HAP-1 (cell line): ENCODE data around the gene GTPBP6.

ENCODE experiments used
- DNase-seq, 2 experiments: peaks; one replicate each; pipeline ENCODE4 v3.0.0-alpha.2; 2016 to 2020; ENCODE audit warnings: low spot score in 2 of 2
- H3K27me3 ChIP-seq: fragments of 250-450 bp; sonication (Bioruptor Pico); 2 replicates; pipeline ENCODE4 v1.5.1; 2020; ENCODE audit warnings: low read depth, mild to moderate bottlenecking, moderate library complexity
- H3K36me3 ChIP-seq: fragments of 250-450 bp; sonication (Bioruptor Pico); replicated peaks from 2 replicates; pipeline ENCODE4 v1.5.1; 2020; ENCODE audit warnings: mild to moderate bottlenecking
- H3K4me1 ChIP-seq: fragments of 250-450 bp; sonication (Bioruptor Pico); 2 replicates; pipeline ENCODE4 v1.5.1; 2020; ENCODE audit warnings: mild to moderate bottlenecking
- H3K4me3 ChIP-seq: fragments of 250-450 bp; sonication (Bioruptor Pico); 2 replicates; pipeline ENCODE4 v1.5.1; 2020; ENCODE audit warnings: mild to moderate bottlenecking, moderate library complexity
- H3K9me3 ChIP-seq: fragments of 250-450 bp; sonication (Bioruptor Pico); 2 replicates; pipeline ENCODE4 v1.5.1; 2020; ENCODE audit warnings: mild to moderate bottlenecking, moderate library complexity
- in situ Hi-C: fragments of 300-500 bp; cut with MboI; formaldehyde crosslinking; loops from 3 replicates; pipeline ENCODE4 v1.14.3; 2020; ENCODE audit warnings: low sequenced_read_pairs, inconsistent platforms, mixed read lengths

The GTPBP6 gene, protein sequence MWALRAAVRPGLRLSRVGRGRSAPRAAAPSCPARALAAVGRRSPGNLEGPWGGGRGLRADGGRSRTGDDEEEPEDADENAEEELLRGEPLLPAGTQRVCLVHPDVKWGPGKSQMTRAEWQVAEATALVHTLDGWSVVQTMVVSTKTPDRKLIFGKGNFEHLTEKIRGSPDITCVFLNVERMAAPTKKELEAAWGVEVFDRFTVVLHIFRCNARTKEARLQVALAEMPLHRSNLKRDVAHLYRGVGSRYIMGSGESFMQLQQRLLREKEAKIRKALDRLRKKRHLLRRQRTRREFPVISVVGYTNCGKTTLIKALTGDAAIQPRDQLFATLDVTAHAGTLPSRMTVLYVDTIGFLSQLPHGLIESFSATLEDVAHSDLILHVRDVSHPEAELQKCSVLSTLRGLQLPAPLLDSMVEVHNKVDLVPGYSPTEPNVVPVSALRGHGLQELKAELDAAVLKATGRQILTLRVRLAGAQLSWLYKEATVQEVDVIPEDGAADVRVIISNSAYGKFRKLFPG

GRCh38 chrX:318739-319578, at the start of gene GTPBP6:
Gene GTPBP6 (minus strand): TSS chrX:318796. CDS start chrX:318787, 9 bp downstream.
- H3K9me3 ChIP-seq: no peaks in the 10 kb centered on the region
- in situ Hi-C loops: loop anchor here (5.0 kb wide), 1 partner anchor 42 kb away; no protein-coding TSS in a partner anchor
- H3K27me3 ChIP-seq: no peaks in the 10 kb centered on the region
- peak within 1 kb of the TSS; percentile 94 for H3K4me3 ChIP-seq
- H3K4me1 ChIP-seq: no peaks in the 10 kb centered on the region
- peaks cover 10% of the 10 kb centered on the region for H3K36me3 ChIP-seq
- DNase-seq: peak; percentile 98 to 99

DNA sequence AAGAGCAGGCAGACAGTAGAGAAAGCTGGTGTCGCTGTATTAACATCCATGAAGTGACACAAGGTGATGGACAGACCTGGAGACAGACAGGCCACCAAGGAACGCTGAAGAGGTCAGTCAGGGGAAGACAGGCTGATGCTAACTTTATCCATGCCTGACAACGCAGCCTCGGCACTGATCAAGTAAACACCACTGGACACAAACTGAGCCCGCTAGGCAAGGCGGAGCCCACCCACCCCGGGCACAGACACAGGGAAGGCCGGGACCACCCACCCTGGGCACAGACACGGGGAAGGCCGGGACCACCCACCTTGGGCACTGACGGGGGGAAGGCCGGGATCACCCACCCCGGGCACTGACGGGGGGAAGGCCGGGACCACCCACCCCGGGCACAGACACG, 49.3 kb upstream of the GTPBP6 start:
- no peaks in the 10 kb centered on the region; the same call in 1 of the 2 replicates for H3K9me3 ChIP-seq
- no peak overlapping the region for H3K4me3 ChIP-seq
- H3K27me3 ChIP-seq: no peaks in the 10 kb centered on the region
- no peak for DNase-seq
- H3K4me1 ChIP-seq: no peaks in the 10 kb centered on the region
- in situ Hi-C loops: no loop called here
- H3K36me3 ChIP-seq: no peaks in the 10 kb centered on the region

DNA sequence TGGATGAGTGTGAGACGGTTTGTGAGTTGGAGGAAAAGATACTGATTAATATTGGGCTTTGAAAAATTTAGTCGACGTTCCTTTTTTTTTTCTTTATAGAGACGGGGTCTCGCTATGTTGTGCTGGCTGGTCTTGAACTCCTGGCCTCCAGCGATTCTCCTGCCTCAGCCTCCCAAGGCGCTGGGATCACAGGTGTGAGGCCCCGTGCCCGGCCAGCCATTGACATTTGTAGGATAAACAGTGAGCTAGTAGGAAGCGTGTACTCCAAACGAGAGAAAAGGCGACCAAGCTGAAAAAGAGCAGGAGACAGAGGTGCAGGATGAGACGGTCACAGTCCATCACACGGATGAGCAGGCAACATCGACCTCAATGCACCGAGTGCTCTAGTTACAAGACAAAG, 48.8 kb upstream of the GTPBP6 start:
- in situ Hi-C loops: no loop called here
- no peak for DNase-seq
- H3K4me1 ChIP-seq: no peaks in the 10 kb centered on the region
- no peak overlapping the region for H3K4me3 ChIP-seq
- no peaks in the 10 kb centered on the region for H3K27me3 ChIP-seq
- no peaks in the 10 kb centered on the region; the same call in 1 of the 2 replicates for H3K9me3 ChIP-seq
- H3K36me3 ChIP-seq: no peaks in the 10 kb centered on the region

- H3K4me3 ChIP-seq: no peak overlapping the region
- H3K27me3 ChIP-seq: no peaks in the 10 kb centered on the region
- peaks cover 20% of the 10 kb centered on the region for H3K36me3 ChIP-seq
- no peaks in the 10 kb centered on the region for H3K4me1 ChIP-seq
- in situ Hi-C loops: no loop called here
- DNase-seq: no peak
- peaks cover 10% of the 10 kb centered on the region for H3K9me3 ChIP-seq
Measured at GRCh38 chrX:363621-364375, 45.2 kb upstream of the GTPBP6 start.

GRCh38 chrX:362937-363620, 44.5 kb upstream of the GTPBP6 start:
- Histone ChIP-seq H3K9me3 (peaks cover 10% of the 10 kb centered on the region), H3K4me3 (no peak overlapping the region), H3K36me3 (peaks cover 22% of the 10 kb centered on the region), H3K27me3 (no peaks in the 10 kb centered on the region), H3K4me1 (no peaks in the 10 kb centered on the region)
- in situ Hi-C loops: no loop called here
- no peak for DNase-seq

DNA sequence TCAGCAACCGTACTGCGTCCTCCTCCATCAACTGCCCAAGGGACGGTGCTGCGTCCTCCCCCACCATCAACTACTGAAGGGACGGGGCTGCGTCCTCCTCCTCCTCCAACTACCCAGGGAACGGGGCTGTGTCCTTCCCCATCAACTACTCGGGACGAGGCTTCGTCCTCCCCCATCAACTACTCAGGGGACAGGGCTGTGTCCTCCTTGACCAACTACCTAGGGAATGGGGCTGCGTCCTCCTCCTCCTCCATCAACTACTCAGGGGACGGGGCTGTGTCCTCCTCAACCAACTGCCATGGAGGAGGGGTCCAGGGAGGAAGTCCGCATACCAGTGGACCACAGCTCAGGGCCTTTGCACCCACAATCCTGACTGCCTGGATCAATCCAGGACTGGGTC, 43.8 kb upstream of the GTPBP6 start:
- Histone ChIP-seq H3K36me3 (peaks cover 28% of the 10 kb centered on the region), H3K4me3 (no peak overlapping the region), H3K27me3 (no peaks in the 10 kb centered on the region), H3K4me1 (no peaks in the 10 kb centered on the region), H3K9me3 (peaks cover 10% of the 10 kb centered on the region)
- in situ Hi-C loops: no loop called here
- DNase-seq: no peak

DNA sequence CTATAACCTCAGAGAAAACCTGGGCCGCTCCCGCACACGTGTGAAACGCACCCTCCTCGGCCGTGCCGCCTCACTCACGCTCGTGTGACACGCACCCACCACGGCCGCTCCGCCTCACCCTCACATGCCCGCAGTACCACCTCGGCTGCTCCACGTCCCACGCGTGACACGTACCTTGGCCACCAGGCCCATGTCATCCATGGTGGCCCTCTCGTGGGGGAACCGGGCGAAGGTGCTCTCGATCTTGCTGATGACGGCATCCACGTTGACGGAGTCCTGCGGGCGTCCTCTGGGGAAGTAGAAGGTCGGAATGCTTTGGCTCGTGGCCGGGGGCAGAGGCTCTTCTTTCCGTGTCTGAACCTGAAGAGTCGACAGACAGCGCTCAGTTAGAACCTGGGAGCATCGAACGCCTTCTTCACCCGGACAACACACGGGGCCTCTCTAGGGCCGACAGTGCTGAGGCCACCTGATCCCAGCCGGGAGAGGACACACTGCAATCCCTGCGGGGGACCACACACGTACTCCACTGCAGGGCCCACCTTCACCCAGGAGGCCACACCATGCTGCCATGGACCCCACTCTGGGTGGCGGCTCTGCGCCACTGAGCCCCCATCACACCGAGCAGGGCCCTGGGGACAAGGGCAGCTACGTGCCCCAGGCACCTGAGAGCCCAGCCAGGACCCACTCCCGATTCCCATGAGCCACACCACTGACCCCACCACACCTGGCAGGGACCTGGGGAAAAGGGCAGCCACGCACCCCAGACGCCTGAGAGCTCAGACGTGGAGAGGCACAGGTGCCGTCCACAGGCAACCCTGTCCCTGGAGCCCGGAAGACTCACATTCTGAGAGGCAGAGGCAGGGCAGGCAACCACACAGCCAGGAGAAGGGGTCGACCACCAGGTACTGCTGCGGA, 42.9 kb upstream of the GTPBP6 start:
- H3K4me1 ChIP-seq: no peaks in the 10 kb centered on the region
- peaks cover 10% of the 10 kb centered on the region for H3K9me3 ChIP-seq
- in situ Hi-C loops: no loop called here
- peaks cover 30% of the 10 kb centered on the region for H3K36me3 ChIP-seq
- H3K27me3 ChIP-seq: no peaks in the 10 kb centered on the region
- DNase-seq: no peak
- H3K4me3 ChIP-seq: no peak overlapping the region

DNA sequence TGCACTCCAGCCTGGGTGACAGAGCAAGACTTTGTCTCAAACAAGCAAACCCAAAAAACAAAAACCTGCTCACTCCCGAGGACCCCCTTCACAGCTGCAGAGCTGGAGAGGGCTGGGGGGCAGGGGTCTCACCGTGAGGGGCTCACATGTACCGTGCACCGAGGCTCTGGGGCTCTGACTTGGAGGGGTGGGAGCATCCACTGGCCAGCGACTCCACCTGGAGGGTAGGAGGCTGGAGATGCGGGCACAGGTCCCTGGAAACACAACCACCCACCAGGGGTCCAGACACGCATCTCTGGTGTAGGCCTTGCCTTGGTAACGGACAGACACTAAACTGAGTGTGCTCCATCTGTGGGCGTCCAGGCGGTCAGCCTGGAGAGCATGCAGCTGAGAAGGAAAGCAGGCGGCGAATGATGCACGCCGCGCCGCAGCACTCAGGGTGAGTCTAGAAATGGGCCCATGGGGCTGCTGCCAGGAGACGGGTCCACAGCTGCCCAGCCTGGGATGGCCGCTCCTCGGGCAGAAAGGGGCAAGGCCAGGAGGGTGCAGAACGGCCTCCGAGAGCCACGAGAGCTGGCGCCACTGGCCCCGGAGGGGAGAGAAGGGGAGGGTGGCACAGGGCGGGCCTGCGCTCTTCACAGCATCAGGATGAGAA, 42.0 kb upstream of the GTPBP6 start:
- H3K9me3 ChIP-seq: peaks cover 10% of the 10 kb centered on the region
- no peaks in the 10 kb centered on the region for H3K4me1 ChIP-seq
- in situ Hi-C loops: no loop called here
- peaks cover 30% of the 10 kb centered on the region for H3K36me3 ChIP-seq
- no peak for DNase-seq
- H3K4me3 ChIP-seq: no peak overlapping the region
- no peaks in the 10 kb centered on the region for H3K27me3 ChIP-seq

DNA sequence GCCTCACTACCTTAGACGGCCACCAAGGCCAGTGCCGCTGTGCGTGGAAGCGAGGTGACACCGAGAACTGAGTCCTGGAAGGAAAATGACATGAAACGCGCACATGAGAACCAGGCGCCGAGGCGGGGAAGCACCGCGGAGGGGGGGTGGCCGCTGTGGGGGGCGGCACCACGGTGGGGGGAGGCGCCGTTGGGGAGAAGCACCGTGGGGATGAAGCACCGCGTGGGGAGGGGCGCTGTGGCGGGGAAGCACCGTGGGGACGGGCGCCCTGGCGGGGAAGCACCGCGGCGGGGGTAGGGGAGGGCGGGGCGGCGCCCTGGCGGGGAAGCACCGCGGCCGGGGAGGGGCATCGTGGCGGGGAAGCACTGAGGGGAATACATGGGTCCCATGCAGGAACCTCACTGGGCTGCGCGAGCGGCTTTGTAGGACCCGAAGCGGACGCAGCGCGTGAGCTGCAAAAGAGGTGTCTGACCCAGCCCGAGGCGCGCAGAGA, 40.1 kb upstream of the GTPBP6 start:
- Histone ChIP-seq H3K36me3 (peaks cover 30% of the 10 kb centered on the region), H3K27me3 (no peaks in the 10 kb centered on the region), H3K4me3 (no peak overlapping the region), H3K4me1 (no peaks in the 10 kb centered on the region), H3K9me3 (peaks cover 10% of the 10 kb centered on the region)
- in situ Hi-C loops: no loop called here
- DNase-seq: no peak

GRCh38 chrX:357693-358471, 39.3 kb upstream of the GTPBP6 start:
- Histone ChIP-seq H3K9me3 (peaks cover 10% of the 10 kb centered on the region), H3K4me1 (no peaks in the 10 kb centered on the region), H3K4me3 (no peak overlapping the region), H3K36me3 (peaks cover 30% of the 10 kb centered on the region), H3K27me3 (no peaks in the 10 kb centered on the region)
- DNase-seq: no peak
- in situ Hi-C loops: no loop called here

DNA sequence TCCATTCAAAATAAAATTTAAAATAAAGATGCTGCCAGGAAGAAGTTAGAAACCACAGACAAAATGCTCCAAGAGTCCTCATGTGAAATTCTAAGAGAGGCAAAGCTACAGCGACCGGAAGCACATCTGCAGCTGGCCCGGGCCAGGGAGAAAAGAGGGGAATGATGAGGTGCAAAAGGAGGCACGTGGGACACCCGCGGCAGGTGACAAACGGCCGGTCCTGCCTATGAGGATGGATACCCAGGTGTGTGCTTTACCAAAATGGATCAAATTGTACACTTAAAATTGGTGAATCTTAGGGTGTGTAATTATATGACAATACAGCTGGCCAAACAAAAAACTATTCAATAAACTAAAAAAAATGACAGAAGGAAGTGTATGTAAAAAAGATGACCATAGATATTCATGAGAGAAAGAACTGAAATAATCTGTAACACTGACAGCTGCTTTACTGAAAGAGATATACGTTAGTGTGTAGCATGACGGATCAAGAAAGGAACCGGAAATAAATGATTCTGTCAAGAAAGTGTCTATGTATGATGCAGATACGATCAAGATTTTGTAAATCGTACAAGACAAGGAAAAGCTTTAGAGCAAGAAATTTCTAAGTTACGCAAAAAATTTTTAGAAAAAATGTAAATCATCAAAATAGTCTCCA, 38.6 kb upstream of the GTPBP6 start:
- Histone ChIP-seq H3K4me1 (no peaks in the 10 kb centered on the region), H3K27me3 (no peaks in the 10 kb centered on the region), H3K4me3 (no peak overlapping the region), H3K9me3 (peaks cover 10% of the 10 kb centered on the region), H3K36me3 (peaks cover 34% of the 10 kb centered on the region)
- DNase-seq: no peak
- in situ Hi-C loops: no loop called here
